C4-2B (cell line): Measurements from ENCODE around the gene C1R.

Experiments
- ZFX ChIP-seq: fragments of 450-650 bp; IDR thresholded peaks from 2 replicates; pipeline ENCODE4 v1.6.1; 2017
- TF ChIP-seq, protein P1 (sequence below): fragments of 450-650 bp; conservative IDR thresholded peaks from 2 replicates; pipeline ENCODE4 v1.5.1; 2017; ENCODE audit warnings: mild to moderate bottlenecking

DNA sequence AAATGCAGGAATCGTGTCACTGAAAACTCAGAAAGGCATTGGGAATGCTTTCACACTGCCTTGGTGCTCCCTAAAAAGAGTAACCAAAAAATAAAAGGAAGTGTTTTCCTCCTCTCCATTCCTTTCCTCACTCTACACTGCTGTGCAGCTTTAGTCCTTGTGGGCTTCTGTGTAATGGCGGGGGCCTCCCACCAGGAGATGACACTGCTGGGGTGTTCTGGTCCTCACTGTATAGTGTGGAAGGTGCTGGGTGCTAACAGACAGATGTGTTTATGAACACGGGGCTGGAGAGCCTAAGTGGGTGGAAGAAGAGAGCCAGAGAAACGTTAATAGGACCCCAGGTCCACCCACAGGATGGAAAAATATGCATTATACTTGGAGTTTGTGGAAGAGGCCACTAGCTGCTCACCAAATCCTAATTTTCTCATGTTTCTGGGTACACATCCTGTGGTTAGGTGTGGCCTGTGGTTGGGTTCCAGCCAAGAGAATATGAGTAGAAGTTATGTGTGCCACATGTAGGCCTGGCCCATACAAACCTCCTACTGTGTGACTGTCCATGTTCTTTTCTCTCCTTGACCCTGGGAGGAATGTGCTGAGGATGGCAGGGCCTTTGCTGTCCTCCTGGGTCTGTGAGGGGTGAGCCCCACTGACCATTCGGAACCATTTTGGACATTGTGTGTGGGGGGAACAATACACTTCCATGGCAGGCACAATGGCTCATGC, 45.7 kb downstream of the C1R start:
- TF ChIP-seq, protein P1, sequence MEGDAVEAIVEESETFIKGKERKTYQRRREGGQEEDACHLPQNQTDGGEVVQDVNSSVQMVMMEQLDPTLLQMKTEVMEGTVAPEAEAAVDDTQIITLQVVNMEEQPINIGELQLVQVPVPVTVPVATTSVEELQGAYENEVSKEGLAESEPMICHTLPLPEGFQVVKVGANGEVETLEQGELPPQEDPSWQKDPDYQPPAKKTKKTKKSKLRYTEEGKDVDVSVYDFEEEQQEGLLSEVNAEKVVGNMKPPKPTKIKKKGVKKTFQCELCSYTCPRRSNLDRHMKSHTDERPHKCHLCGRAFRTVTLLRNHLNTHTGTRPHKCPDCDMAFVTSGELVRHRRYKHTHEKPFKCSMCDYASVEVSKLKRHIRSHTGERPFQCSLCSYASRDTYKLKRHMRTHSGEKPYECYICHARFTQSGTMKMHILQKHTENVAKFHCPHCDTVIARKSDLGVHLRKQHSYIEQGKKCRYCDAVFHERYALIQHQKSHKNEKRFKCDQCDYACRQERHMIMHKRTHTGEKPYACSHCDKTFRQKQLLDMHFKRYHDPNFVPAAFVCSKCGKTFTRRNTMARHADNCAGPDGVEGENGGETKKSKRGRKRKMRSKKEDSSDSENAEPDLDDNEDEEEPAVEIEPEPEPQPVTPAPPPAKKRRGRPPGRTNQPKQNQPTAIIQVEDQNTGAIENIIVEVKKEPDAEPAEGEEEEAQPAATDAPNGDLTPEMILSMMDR, result no peak
- no peak for TF ChIP-seq ZFX
